HG03571 (cell line): Measurements from ENCODE around the gene ROMO1.
"Not testable (repeated sequence)": the region's sequence is repeated elsewhere in the genome, so short reads cannot be mapped to it uniquely, and the experiment has no call there.

Experiments used
- ATAC-seq: cut with Tn5 transposase; IDR thresholded peaks from one replicate; pipeline ENCODE4 v1.9.1; 2021; ENCODE audit not compliant: unreplicated experiment

Gene ROMO1

GRCh38 chr20:35680452-35681183, 18.6 kb upstream of the ROMO1 start:
- no peak for ATAC-seq

- no peak for ATAC-seq
Observed at GRCh38 chr20:35681960-35682359, 17.2 kb upstream of the ROMO1 start.

GRCh38 chr20:35685368-35685767, 13.8 kb upstream of the ROMO1 start:
- not testable (repeated sequence) for ATAC-seq

GRCh38 chr20:35686872-35687271, 12.3 kb upstream of the ROMO1 start:
- not testable (repeated sequence) for ATAC-seq

- no peak for ATAC-seq
Observed at GRCh38 chr20:35690265-35690664, 8.9 kb upstream of the ROMO1 start.

- no peak for ATAC-seq
Observed at GRCh38 chr20:35695245-35695749, 3.9 kb upstream of the ROMO1 start.

- no peak for ATAC-seq
Observed at GRCh38 chr20:35695978-35696377, 3.2 kb upstream of the ROMO1 start.

GRCh38 chr20:35697696-35698297, 1.4 kb upstream of the ROMO1 start:
- no peak for ATAC-seq

- peak; percentile 13 for ATAC-seq
Observed at GRCh38 chr20:35698298-35699126, 693 bp upstream of the ROMO1 start.

- no peak for ATAC-seq
Observed at GRCh38 chr20:35699957-35700624, 886 bp downstream of the ROMO1 start.

GRCh38 chr20:35700625-35701148, 1.5 kb downstream of the ROMO1 start:
- no peak for ATAC-seq

GRCh38 chr20:35702051-35702823, 3.0 kb downstream of the ROMO1 start:
- ATAC-seq, result no peak

- ATAC-seq, result no peak
Observed at GRCh38 chr20:35702824-35703695, 3.9 kb downstream of the ROMO1 start.

GRCh38 chr20:35704514-35705261, 5.5 kb downstream of the ROMO1 start:
- ATAC-seq, result no peak

GRCh38 chr20:35705894-35706293, 6.7 kb downstream of the ROMO1 start:
- not testable (repeated sequence) for ATAC-seq

- ATAC-seq, result not testable (repeated sequence)
Observed at GRCh38 chr20:35706591-35707529, 7.7 kb downstream of the ROMO1 start.

- ATAC-seq, result no peak
Observed at GRCh38 chr20:35708502-35708901, 9.3 kb downstream of the ROMO1 start.
